Retinal pigment epithelial cell (primary cell): ENCODE results near the gene PRXL2B.

Experiments
- DNase-seq: peaks from one replicate; pipeline ENCODE4 v3.0.0-alpha.2; 2010; ENCODE audit warnings: low read depth
- H3K4me3 ChIP-seq: 2 replicates; pipeline ENCODE4 v1.5.1; 2011; ENCODE audit warnings: mild to moderate bottlenecking, low read length, control low read depth, moderate library complexity
- CTCF ChIP-seq: conservative IDR thresholded peaks from 2 replicates; pipeline ENCODE4 v1.5.1; 2011; ENCODE audit warnings: low read depth, low read length, control low read depth, inconsistent platforms

PRXL2B gene, protein sequence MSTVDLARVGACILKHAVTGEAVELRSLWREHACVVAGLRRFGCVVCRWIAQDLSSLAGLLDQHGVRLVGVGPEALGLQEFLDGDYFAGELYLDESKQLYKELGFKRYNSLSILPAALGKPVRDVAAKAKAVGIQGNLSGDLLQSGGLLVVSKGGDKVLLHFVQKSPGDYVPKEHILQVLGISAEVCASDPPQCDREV

GRCh38 chr1:2586154-2587070 is at the start of gene PRXL2B:
TSS of gene PRXL2B (plus strand) at chr1:2586777. CDS start at chr1:2586886, 109 bp downstream.
- peak within 1 kb of the TSS; percentile 75 for H3K4me3 ChIP-seq
- TF ChIP-seq CTCF, result no peak
- peak; percentile 95 for DNase-seq

DNA sequence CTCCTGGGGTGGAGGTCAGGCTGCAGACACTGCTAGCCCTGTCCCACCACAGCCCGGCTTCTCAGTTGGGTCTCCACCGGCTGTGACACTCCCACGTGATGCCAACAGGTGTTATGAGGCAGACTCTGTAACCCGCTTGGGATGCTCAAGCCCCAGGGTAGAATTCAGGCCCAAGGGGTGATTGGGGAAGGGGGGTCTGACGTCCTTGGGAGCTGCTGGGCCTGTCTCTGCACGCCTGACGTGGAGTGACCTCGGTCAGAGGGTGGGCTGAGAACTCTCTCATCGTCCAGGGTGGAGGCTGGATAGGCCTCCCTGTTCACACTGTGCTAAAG is 48.8 kb upstream of the PRXL2B start:
- no peak overlapping the region for H3K4me3 ChIP-seq
- no peak for TF ChIP-seq CTCF
- no peak for DNase-seq

GRCh38 chr1:2538376-2538775 is 48.2 kb upstream of the PRXL2B start:
- TF ChIP-seq CTCF, result no peak
- DNase-seq, result no peak
- no peak overlapping the region for H3K4me3 ChIP-seq

DNA sequence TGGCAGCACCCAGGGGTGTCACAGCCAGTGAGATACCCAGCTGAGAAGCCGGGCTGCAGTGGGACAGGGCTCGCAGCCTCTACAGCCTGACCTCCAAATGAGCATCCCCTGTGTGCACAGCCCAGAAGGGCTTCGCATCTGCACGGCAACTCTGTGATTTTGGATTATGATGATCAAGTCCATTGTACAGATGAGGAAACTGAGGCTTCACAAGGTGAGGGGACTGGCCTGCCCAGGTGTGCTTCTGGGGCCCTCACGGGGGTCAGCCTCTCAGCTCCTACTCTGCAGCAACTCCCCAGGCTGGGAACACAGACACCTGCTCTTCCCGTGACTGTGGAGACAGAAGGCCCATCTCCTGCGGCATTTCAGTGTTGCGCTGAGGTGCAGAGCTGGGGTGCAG is 47.7 kb upstream of the PRXL2B start:
- DNase-seq, result no peak
- TF ChIP-seq CTCF, result no peak
- H3K4me3 ChIP-seq, result no peak overlapping the region

DNA sequence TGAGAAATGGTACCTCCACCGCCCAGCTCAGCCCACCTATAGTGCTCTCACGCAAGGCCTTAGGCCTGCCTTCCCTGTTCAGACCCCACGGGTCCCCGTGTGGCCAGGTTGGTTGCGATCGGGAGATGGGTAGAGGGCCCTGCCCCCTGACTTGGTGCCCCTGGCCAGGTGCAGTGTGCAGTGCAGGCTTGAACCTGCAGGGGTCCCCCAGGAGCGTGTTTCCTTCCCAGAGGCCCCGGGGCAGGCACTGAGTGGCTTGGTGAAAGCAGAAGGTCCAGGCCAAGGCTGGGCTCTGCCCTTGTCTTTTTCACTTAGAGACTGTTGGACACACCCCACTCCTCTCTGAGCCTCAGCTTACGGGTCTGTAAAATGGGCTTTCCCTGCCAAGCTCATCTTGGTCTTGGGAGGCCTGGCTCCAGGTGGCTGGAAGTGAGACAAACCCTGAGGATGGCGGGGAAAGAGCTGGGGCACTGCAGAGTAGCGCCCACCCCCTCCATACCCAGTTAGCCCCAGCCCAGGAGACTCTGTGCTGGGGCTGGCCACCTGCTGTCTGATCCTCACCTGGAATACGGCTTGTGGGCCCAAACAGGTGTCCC is 47.2 kb upstream of the PRXL2B start:
- DNase-seq, result no peak
- TF ChIP-seq CTCF, result peak; percentile 47

GRCh38 chr1:2540816-2541492 is 45.6 kb upstream of the PRXL2B start:
- TF ChIP-seq CTCF, result no peak
- no peak overlapping the region for H3K4me3 ChIP-seq

More for the DNA sequence above, 47.2 kb upstream of the PRXL2B start:
- no peak overlapping the region for H3K4me3 ChIP-seq

More at GRCh38 chr1:2540816-2541492, 45.6 kb upstream of the PRXL2B start:
- no peak for DNase-seq
